Measurements from ENCODE around the gene PHACTR3. TPM values are rescaled to one million over a fixed set of nuclear protein-coding genes. Genes with fewer than 3 reads are reported as not detected.

Gene PHACTR3
- total RNA-seq, 1 donor from 2014 or later: 22.3 TPM

DNA sequence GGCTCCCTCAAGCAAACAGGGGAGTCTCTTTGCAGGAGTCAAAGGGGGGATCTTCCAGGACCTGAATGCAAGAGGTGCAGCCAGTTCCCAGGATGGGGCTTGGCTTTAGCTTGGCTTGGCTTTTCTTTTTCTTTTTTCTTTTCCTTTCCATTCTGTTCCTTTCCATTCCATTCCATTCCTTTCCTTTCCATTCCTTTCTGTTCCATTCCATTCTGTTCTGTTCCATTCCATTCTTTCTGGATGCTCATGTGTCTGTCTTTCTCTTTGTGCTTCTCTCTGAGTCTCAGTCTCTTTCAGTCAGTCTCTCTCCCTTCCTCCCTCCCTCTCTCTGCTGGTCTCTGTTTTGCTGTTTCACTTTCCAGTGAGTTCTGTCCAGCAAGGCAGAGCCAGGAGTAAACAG, 163.3 kb downstream of the PHACTR3 start:
- TF ChIP-seq, protein P1, sequence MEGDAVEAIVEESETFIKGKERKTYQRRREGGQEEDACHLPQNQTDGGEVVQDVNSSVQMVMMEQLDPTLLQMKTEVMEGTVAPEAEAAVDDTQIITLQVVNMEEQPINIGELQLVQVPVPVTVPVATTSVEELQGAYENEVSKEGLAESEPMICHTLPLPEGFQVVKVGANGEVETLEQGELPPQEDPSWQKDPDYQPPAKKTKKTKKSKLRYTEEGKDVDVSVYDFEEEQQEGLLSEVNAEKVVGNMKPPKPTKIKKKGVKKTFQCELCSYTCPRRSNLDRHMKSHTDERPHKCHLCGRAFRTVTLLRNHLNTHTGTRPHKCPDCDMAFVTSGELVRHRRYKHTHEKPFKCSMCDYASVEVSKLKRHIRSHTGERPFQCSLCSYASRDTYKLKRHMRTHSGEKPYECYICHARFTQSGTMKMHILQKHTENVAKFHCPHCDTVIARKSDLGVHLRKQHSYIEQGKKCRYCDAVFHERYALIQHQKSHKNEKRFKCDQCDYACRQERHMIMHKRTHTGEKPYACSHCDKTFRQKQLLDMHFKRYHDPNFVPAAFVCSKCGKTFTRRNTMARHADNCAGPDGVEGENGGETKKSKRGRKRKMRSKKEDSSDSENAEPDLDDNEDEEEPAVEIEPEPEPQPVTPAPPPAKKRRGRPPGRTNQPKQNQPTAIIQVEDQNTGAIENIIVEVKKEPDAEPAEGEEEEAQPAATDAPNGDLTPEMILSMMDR (conservative IDR thresholded peaks at IDR 0.05): no peak
- peaks cover 11% of the 10 kb centered on the region for H3K27me3 Mint-ChIP-seq (ENCODE audit: low read depth)
- DNase-seq (ENCODE audit: low read depth, low spot score): no peak

DNA sequence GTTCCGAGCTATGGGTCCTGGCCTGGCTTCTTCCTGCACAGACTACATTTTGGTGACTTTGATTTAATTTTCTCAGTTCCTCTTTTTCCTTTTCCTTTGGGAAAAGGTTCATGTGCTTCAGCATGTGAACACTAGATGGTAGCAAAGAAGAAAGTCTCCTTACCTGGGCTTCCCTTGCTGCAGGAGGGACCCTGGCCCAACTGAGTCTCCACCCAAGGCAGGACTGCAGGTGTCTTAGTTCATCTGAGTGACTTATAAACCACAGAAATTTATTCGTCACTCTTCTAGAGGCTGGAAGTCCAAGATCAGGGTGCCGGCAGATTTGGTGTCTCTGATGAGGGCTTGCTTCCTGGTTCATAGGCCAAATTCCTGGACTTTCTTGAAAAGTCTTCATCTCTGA, 165.9 kb downstream of the PHACTR3 start:
- Mint-ChIP-seq H3K27ac (ENCODE audit: unreplicated experiment) (no peak overlapping the region), H3K4me1 (peaks cover 15% of the 10 kb centered on the region), H3K27me3 (ENCODE audit: low read depth) (peaks cover 11% of the 10 kb centered on the region), H3K36me3 (ENCODE audit: low read depth) (no peaks in the 10 kb centered on the region), H3K9me3 (peaks cover 6% of the 10 kb centered on the region), H3K4me3 (no peak overlapping the region)
- no peak for DNase-seq (ENCODE audit: low read depth, low spot score)
- TF ChIP-seq, protein P1 (conservative IDR thresholded peaks at IDR 0.05): peak; percentile 44

More for the DNA sequence above, 163.3 kb downstream of the PHACTR3 start:
- Mint-ChIP-seq H3K36me3 (ENCODE audit: low read depth) (no peaks in the 10 kb centered on the region), H3K4me3 (no peak overlapping the region), H3K4me1 (peaks cover 5% of the 10 kb centered on the region), H3K27ac (ENCODE audit: unreplicated experiment) (no peak overlapping the region), H3K9me3 (peaks cover 6% of the 10 kb centered on the region)

DNA sequence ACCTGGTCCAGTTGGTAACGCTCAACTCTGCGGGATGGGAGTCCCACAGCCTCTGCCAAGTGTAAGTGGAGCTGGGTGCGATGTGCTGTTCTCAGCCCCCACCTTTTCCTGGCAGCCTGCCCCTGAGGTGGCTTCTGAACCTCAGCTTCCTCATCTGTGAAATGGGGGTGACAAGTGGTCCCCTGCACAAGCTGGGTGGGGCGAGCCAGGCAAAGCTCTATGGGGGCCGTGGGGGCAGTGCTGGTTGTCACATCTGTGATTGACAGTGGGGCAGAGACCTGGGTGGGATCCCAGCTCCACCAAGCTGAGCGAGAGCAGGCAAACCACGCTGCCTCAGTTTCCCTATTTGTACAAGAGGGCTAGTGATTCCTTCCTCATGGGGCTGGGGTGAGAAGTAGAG, 166.5 kb downstream of the PHACTR3 start:
- no peak overlapping the region for H3K4me3 Mint-ChIP-seq
- H3K27ac Mint-ChIP-seq (ENCODE audit: unreplicated experiment): no peak overlapping the region
- no peaks in the 10 kb centered on the region for H3K9me3 Mint-ChIP-seq
- H3K27me3 Mint-ChIP-seq (ENCODE audit: low read depth): peaks cover 11% of the 10 kb centered on the region
- H3K4me1 Mint-ChIP-seq: peaks cover 15% of the 10 kb centered on the region
- TF ChIP-seq, protein P1 (conservative IDR thresholded peaks at IDR 0.05): no peak
- no peaks in the 10 kb centered on the region for H3K36me3 Mint-ChIP-seq (ENCODE audit: low read depth)
- DNase-seq (ENCODE audit: low read depth, low spot score): no peak

DNA sequence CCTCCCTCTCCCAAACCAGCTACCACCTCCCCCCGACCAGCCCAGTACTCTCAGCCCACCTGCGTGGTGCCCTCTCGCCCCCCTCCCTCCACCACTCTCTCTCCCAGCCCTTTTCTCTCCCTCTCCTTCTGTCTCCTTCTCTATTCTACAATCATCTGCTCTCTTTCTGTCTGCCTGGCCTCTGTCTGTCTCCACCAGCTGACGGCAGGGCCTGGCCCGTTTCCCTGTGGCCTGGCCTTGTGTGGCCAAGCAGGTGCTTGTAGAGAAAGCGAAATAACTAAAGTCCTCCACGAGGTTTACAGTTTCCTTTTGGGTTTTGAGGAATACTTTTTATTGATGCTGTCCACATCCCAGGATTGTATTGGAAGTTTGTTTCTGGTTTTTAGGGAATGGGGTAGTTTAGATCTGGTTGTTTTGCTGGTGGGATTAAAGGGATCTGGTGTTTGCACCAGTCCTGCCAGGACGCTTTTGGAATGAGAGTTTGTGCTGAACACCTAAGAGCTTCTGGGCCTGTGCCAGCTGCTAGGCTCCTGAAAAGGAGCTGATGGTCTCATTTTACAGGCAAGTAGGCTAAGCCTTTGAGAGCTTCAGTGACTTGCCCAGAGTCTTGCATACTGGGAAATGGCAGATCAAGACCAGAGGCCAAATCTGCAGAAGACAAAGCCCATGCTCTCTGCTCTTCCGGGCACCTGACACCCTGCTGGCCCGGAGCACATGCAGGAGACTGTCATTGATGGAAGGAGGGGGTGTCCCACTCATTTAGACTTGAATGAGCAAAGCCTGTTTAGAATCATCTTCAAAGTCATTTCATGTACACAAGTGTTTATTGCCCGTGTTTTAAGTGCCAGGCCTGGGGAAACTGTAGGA, 167.4 kb downstream of the PHACTR3 start:
- peaks cover 15% of the 10 kb centered on the region for H3K4me1 Mint-ChIP-seq
- no peak overlapping the region for H3K4me3 Mint-ChIP-seq
- H3K27me3 Mint-ChIP-seq (ENCODE audit: low read depth): peaks cover 10% of the 10 kb centered on the region
- no peak for DNase-seq (ENCODE audit: low read depth, low spot score)
- H3K9me3 Mint-ChIP-seq: no peaks in the 10 kb centered on the region
- no peaks in the 10 kb centered on the region for H3K36me3 Mint-ChIP-seq (ENCODE audit: low read depth)
- TF ChIP-seq, protein P1 (conservative IDR thresholded peaks at IDR 0.05): no peak
- H3K27ac Mint-ChIP-seq (ENCODE audit: unreplicated experiment): no peak overlapping the region

DNA sequence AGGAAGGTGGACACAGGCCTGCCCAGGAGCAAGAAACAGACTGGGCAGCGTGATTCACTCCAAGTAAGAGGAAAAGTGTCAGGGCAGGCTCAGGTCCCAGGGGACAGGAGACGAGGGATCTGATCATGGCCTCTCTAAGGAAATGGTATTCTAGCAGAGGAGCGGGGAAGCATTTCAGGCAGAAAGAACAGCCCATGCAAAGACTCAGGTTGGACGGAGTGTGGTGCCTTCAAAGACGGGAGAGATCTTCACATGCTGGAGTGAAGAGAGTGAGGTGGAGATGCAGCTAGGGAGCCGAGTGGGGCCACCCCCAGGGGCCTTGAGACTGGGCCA, 168.0 kb downstream of the PHACTR3 start:
- peaks cover 15% of the 10 kb centered on the region for H3K4me1 Mint-ChIP-seq
- TF ChIP-seq, protein P1 (conservative IDR thresholded peaks at IDR 0.05): no peak
- H3K4me3 Mint-ChIP-seq: no peak overlapping the region
- DNase-seq (ENCODE audit: low read depth, low spot score): no peak
- H3K36me3 Mint-ChIP-seq (ENCODE audit: low read depth): no peaks in the 10 kb centered on the region
- no peak overlapping the region for H3K27ac Mint-ChIP-seq (ENCODE audit: unreplicated experiment)
- H3K27me3 Mint-ChIP-seq (ENCODE audit: low read depth): peaks cover 4% of the 10 kb centered on the region
- H3K9me3 Mint-ChIP-seq: no peaks in the 10 kb centered on the region
